HEK293 (cell line): ENCODE data around the gene PLCB1.

Experiments used
- CTCF ChIA-PET: fragments of 350-600 bp; formaldehyde crosslinking; extraction: SDS; loops from one replicate; lab custom pipeline; 2021; ENCODE audit warnings: antibody characterized with exemption; lab: Yijun Ruan, JAX
- POLR2A ChIA-PET: fragments of 300-600 bp; formaldehyde crosslinking; extraction: SDS; loops from one replicate; lab custom pipeline; 2020; ENCODE audit warnings: antibody characterized with exemption, inconsistent platforms; lab: Yijun Ruan, JAX
- H3K27ac ChIP-seq: fragments of 200-500 bp; sonication (Bioruptor generic); 2 replicates; pipeline ENCODE4 v1.5.1; 2014; ENCODE audit warnings: low read depth, low read length, control low read depth, inconsistent platforms; ENCODE audit errors: extremely low read depth
- H3K36me3 ChIP-seq, 2 experiments: fragments of 200-500 bp in 1 of 2; sonication (Bioruptor generic) in 1 of 2; 1 replicate in 1 of 2; 2 replicates in 1 of 2; pipeline ENCODE4 v1.5.1; 2014 to 2017; ENCODE audit warnings: inconsistent platforms in 2 of 2, low read length in 2 of 2; ENCODE audit not compliant: control insufficient read depth in 2 of 2, insufficient read depth in 1 of 2
- H3K4me1 ChIP-seq: fragments of 200-500 bp; sonication (Bioruptor generic); 2 replicates; pipeline ENCODE4 v1.5.1; 2014; ENCODE audit warnings: mild to moderate bottlenecking, low read length, inconsistent platforms; ENCODE audit not compliant: control insufficient read depth, insufficient read depth
- H3K4me3 ChIP-seq: 2 replicates; pipeline ENCODE4 v1.5.1; 2011; ENCODE audit warnings: low read depth, mild to moderate bottlenecking, control low read depth, low read length, moderate library complexity
- H3K9me3 ChIP-seq: fragments of 200-500 bp; sonication (Bioruptor generic); 2 replicates; pipeline ENCODE4 v1.5.1; 2014; ENCODE audit warnings: low read depth, low read length, inconsistent platforms; ENCODE audit not compliant: control insufficient read depth, insufficient read depth
- GLI2 ChIP-seq: fragments of 450-650 bp; formaldehyde crosslinking; IDR thresholded peaks from 2 replicates; pipeline ENCODE4; 2017; ENCODE audit warnings: missing biosample characterization, missing genetic modification characterization, low read depth, borderline replicate concordance
- GLIS2 ChIP-seq: fragments of 450-650 bp; formaldehyde crosslinking; IDR thresholded peaks from 2 replicates; pipeline ENCODE4 v1.5.1; 2016; ENCODE audit warnings: missing biosample characterization, missing genetic modification characterization
- HOXD13 ChIP-seq: sonication (generic); formaldehyde crosslinking; IDR thresholded peaks from 2 replicates; pipeline ENCODE4 v1.8.0; 2022; ENCODE audit warnings: missing genetic modification reagents, borderline replicate concordance
- KLF10 ChIP-seq: fragments of 450-650 bp; IDR thresholded peaks from 2 replicates; pipeline ENCODE4 v1.5.1; 2018; ENCODE audit warnings: missing biosample characterization, mild to moderate bottlenecking, missing genetic modification characterization
- SP3 ChIP-seq: fragments of 450-650 bp; formaldehyde crosslinking; IDR thresholded peaks from 2 replicates; pipeline ENCODE4 v1.5.1; 2016; ENCODE audit warnings: missing biosample characterization, missing genetic modification characterization
- TRIM28 ChIP-seq: IDR thresholded peaks from 2 replicates; pipeline ENCODE4 v1.6.1; 2011; ENCODE audit warnings: low read length, control low read depth, borderline replicate concordance
- WT1 ChIP-seq: fragments of 450-650 bp; formaldehyde crosslinking; IDR thresholded peaks from 2 replicates; pipeline ENCODE4 v1.5.1; 2016; ENCODE audit warnings: missing biosample characterization, missing genetic modification characterization
- ZBTB17 ChIP-seq: fragments of 450-650 bp; formaldehyde crosslinking; IDR thresholded peaks from 2 replicates; pipeline ENCODE4 v1.5.1; 2016; ENCODE audit warnings: missing biosample characterization, missing genetic modification characterization
- ZNF132 ChIP-seq: fragments of 450-650 bp; formaldehyde crosslinking; IDR thresholded peaks from 2 replicates; pipeline ENCODE4 v1.5.1; 2017; ENCODE audit warnings: missing biosample characterization, missing genetic modification characterization, borderline replicate concordance
- ZNF169 ChIP-seq: fragments of 450-650 bp; formaldehyde crosslinking; IDR thresholded peaks from 2 replicates; pipeline ENCODE4 v1.5.1; 2016; ENCODE audit warnings: missing biosample characterization, missing genetic modification characterization
- ZNF211 ChIP-seq: fragments of 450-650 bp; formaldehyde crosslinking; IDR thresholded peaks from 2 replicates; pipeline ENCODE4 v1.5.1; 2016; ENCODE audit warnings: low read depth, missing biosample characterization, missing genetic modification characterization
- ZNF248 ChIP-seq: fragments of 450-650 bp; formaldehyde crosslinking; IDR thresholded peaks from 2 replicates; pipeline ENCODE4 v1.5.1; 2017; ENCODE audit warnings: missing biosample characterization, missing genetic modification characterization
- ZNF341 ChIP-seq: fragments of 450-650 bp; formaldehyde crosslinking; IDR thresholded peaks from 2 replicates; pipeline ENCODE4; 2016; ENCODE audit warnings: low read depth, missing biosample characterization, missing genetic modification characterization
- ZNF433 ChIP-seq: fragments of 450-650 bp; formaldehyde crosslinking; IDR thresholded peaks from 2 replicates; pipeline ENCODE4 v1.5.1; 2016; ENCODE audit warnings: missing biosample characterization, missing genetic modification characterization, low read depth
- ZNF621 ChIP-seq: fragments of 450-650 bp; formaldehyde crosslinking; IDR thresholded peaks from 2 replicates; pipeline ENCODE4 v1.5.1; 2017; ENCODE audit warnings: missing biosample characterization, missing genetic modification characterization
- ZNF626 ChIP-seq: fragments of 450-650 bp; sonication (Bioruptor Pico); formaldehyde crosslinking; IDR thresholded peaks from 2 replicates; pipeline ENCODE4 v1.5.1; 2018; ENCODE audit warnings: missing biosample characterization, missing genetic modification characterization, inconsistent platforms
- ZNF747 ChIP-seq: fragments of 450-650 bp; formaldehyde crosslinking; IDR thresholded peaks from 2 replicates; pipeline ENCODE4 v1.5.1; 2016; ENCODE audit warnings: missing biosample characterization, missing genetic modification characterization
- ZNF777 ChIP-seq: fragments of 450-650 bp; formaldehyde crosslinking; IDR thresholded peaks from 2 replicates; pipeline ENCODE4 v1.5.1; 2017; ENCODE audit warnings: missing biosample characterization, missing genetic modification characterization, borderline replicate concordance
- ZNF791 ChIP-seq: fragments of 450-650 bp; formaldehyde crosslinking; IDR thresholded peaks from 2 replicates; pipeline ENCODE4 v1.5.1; 2016; ENCODE audit warnings: missing biosample characterization, missing genetic modification characterization
- TF ChIP-seq, protein P1 (sequence below): fragments of 450-650 bp; formaldehyde crosslinking; IDR thresholded peaks from 2 replicates; pipeline ENCODE4 v1.5.1; 2016; ENCODE audit warnings: missing biosample characterization, missing genetic modification characterization
- TF ChIP-seq, protein P2 (sequence below): fragments of 450-650 bp; formaldehyde crosslinking; optimal IDR thresholded peaks from 2 replicates; pipeline ENCODE3; 2016; ENCODE audit warnings: missing biosample characterization, mild to moderate bottlenecking, missing genetic modification characterization
- TF ChIP-seq, protein P3 (sequence below): fragments of 450-650 bp; formaldehyde crosslinking; IDR thresholded peaks from 2 replicates; pipeline ENCODE4 v1.5.1; 2016; ENCODE audit warnings: missing biosample characterization, missing genetic modification characterization
- TF ChIP-seq, protein P4 (sequence below): fragments of 450-650 bp; formaldehyde crosslinking; IDR thresholded peaks from 2 replicates; pipeline ENCODE4 v1.5.1; 2016; ENCODE audit warnings: missing biosample characterization, missing genetic modification characterization
- TF ChIP-seq, protein P5 (sequence below): fragments of 450-650 bp; formaldehyde crosslinking; IDR thresholded peaks from 2 replicates; pipeline ENCODE4 v1.5.1; 2016; ENCODE audit warnings: missing biosample characterization, missing genetic modification characterization
- TF ChIP-seq, protein P6 (sequence below): fragments of 450-650 bp; formaldehyde crosslinking; IDR thresholded peaks from 2 replicates; pipeline ENCODE4 v1.5.1; 2016; ENCODE audit warnings: missing biosample characterization, missing genetic modification characterization

PLCB1 gene

DNA sequence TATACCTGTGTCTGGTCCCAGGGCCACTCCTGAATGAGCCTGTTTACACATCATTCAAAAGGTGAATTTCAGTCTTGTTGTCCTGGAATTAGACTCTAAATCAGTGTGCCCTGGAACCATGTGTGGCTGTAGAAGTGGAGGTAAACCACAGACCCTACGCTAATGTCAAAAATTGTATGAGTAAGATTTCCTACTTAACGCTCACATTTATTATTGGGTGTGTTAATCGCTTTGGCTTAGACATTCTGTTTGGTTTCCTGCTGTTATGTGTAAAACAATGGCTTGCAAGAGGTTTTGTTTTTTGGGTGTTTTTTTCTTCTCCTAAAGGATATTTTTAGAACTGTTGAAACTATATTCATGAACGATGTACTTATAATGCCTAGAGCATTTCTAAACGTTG, 19.3 kb downstream of the PLCB1 start (continued):
- TF ChIP-seq, protein P1, sequence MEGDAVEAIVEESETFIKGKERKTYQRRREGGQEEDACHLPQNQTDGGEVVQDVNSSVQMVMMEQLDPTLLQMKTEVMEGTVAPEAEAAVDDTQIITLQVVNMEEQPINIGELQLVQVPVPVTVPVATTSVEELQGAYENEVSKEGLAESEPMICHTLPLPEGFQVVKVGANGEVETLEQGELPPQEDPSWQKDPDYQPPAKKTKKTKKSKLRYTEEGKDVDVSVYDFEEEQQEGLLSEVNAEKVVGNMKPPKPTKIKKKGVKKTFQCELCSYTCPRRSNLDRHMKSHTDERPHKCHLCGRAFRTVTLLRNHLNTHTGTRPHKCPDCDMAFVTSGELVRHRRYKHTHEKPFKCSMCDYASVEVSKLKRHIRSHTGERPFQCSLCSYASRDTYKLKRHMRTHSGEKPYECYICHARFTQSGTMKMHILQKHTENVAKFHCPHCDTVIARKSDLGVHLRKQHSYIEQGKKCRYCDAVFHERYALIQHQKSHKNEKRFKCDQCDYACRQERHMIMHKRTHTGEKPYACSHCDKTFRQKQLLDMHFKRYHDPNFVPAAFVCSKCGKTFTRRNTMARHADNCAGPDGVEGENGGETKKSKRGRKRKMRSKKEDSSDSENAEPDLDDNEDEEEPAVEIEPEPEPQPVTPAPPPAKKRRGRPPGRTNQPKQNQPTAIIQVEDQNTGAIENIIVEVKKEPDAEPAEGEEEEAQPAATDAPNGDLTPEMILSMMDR: no peak
- no peak for TF ChIP-seq SP3 (tag by site-specific recombination)
- no peak for TF ChIP-seq ZNF433
- TF ChIP-seq ZNF747: no peak
- TF ChIP-seq ZNF791 (tag by site-specific recombination): no peak
- TF ChIP-seq TRIM28: no peak
- TF ChIP-seq ZBTB17 (tag by site-specific recombination): no peak
- no peak for TF ChIP-seq ZNF211 (tag by site-specific recombination)
- TF ChIP-seq, protein P2, sequence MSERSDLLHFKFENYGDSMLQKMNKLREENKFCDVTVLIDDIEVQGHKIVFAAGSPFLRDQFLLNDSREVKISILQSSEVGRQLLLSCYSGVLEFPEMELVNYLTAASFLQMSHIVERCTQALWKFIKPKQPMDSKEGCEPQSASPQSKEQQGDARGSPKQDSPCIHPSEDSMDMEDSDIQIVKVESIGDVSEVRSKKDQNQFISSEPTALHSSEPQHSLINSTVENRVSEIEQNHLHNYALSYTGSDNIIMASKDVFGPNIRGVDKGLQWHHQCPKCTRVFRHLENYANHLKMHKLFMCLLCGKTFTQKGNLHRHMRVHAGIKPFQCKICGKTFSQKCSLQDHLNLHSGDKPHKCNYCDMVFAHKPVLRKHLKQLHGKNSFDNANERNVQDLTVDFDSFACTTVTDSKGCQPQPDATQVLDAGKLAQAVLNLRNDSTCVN (tag by site-specific recombination): no peak
- TF ChIP-seq, protein P3, sequence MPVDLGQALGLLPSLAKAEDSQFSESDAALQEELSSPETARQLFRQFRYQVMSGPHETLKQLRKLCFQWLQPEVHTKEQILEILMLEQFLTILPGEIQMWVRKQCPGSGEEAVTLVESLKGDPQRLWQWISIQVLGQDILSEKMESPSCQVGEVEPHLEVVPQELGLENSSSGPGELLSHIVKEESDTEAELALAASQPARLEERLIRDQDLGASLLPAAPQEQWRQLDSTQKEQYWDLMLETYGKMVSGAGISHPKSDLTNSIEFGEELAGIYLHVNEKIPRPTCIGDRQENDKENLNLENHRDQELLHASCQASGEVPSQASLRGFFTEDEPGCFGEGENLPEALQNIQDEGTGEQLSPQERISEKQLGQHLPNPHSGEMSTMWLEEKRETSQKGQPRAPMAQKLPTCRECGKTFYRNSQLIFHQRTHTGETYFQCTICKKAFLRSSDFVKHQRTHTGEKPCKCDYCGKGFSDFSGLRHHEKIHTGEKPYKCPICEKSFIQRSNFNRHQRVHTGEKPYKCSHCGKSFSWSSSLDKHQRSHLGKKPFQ: no peak
- no peak for TF ChIP-seq GLIS2 (tag by site-specific recombination)
- no peak for TF ChIP-seq HOXD13 (CRISPR knock-in tag)

DNA sequence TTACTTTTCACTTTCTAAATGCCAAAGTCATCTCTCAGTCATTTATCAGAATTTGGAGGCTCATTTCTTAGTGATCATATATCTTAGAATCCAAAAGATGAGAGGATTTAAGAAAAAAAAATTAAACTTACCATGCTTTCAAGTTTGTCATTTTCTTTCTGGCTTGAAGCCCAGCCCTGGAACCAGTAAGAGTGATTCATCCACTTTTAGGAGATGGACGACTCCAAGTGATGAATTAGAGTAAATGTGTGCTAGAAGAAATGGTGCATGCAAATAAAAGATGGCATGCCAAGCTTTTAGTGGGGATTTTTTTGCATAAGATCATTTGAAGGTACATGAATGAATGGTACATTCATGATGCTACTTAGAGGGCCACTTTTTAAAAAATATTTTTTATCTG, 20.1 kb downstream of the PLCB1 start:
- no peaks in the 10 kb centered on the region for H3K9me3 ChIP-seq
- no peak overlapping the region for H3K27ac ChIP-seq
- no peak for TF ChIP-seq ZNF248
- TF ChIP-seq ZNF169 (tag by site-specific recombination): no peak
- TF ChIP-seq, protein P4, sequence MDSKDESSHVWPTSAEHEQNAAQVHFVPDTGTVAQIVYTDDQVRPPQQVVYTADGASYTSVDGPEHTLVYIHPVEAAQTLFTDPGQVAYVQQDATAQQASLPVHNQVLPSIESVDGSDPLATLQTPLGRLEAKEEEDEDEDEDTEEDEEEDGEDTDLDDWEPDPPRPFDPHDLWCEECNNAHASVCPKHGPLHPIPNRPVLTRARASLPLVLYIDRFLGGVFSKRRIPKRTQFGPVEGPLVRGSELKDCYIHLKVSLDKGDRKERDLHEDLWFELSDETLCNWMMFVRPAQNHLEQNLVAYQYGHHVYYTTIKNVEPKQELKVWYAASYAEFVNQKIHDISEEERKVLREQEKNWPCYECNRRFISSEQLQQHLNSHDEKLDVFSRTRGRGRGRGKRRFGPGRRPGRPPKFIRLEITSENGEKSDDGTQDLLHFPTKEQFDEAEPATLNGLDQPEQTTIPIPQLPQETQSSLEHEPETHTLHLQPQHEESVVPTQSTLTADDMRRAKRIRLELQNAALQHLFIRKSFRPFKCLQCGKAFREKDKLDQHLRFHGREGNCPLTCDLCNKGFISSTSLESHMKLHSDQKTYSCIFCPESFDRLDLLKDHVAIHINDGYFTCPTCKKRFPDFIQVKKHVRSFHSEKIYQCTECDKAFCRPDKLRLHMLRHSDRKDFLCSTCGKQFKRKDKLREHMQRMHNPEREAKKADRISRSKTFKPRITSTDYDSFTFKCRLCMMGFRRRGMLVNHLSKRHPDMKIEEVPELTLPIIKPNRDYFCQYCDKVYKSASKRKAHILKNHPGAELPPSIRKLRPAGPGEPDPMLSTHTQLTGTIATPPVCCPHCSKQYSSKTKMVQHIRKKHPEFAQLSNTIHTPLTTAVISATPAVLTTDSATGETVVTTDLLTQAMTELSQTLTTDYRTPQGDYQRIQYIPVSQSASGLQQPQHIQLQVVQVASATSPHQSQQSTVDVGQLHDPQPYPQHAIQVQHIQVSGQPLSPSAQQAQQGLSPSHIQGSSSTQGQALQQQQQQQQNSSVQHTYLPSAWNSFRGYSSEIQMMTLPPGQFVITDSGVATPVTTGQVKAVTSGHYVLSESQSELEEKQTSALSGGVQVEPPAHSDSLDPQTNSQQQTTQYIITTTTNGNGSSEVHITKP (tag by site-specific recombination): peak; percentile 56
- ChIA-PET CTCF (interaction anchor here (1.2 kb wide), 1 partner anchor 20 kb away, joined by 3 read pairs; the partner anchor contains the start of gene PLCB1), POLR2A (no interaction called here)
- H3K36me3 ChIP-seq: no peaks in the 10 kb centered on the region
- H3K4me3 ChIP-seq: no peak overlapping the region
- peaks cover 27% of the 10 kb centered on the region for H3K4me1 ChIP-seq

DNA sequence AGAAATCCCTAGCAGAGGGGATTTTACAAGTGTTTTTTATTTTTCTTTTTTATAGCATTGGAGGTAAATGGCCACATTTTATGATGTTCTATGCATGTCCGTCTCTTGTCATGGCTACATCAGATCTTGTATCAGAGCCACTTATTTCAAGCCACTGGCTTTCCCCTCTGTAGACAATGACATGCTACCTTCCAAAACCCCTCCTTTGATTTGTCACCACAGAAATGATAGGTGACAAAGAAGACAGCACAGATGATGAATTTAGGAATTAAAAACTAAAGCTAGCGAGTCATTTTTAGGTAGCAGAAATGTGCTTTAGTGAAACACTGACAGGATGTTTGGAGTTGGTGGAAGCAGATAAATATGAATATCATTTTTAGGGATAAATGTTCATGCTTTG, 20.8 kb downstream of the PLCB1 start:
- Histone ChIP-seq H3K9me3 (no peaks in the 10 kb centered on the region), H3K4me1 (peaks cover 27% of the 10 kb centered on the region), H3K4me3 (no peak overlapping the region), H3K36me3 (no peaks in the 10 kb centered on the region), H3K27ac (no peak overlapping the region)
- POLR2A ChIA-PET: no interaction called here
- CTCF ChIA-PET: no interaction called here
- no peak for TF ChIP-seq ZNF626 (tag by site-specific recombination)
- no peak for TF ChIP-seq ZNF132
- no peak for TF ChIP-seq ZNF341 (tag by site-specific recombination)
- no peak for TF ChIP-seq ZNF621 (tag by site-specific recombination)
- TF ChIP-seq, protein P5, sequence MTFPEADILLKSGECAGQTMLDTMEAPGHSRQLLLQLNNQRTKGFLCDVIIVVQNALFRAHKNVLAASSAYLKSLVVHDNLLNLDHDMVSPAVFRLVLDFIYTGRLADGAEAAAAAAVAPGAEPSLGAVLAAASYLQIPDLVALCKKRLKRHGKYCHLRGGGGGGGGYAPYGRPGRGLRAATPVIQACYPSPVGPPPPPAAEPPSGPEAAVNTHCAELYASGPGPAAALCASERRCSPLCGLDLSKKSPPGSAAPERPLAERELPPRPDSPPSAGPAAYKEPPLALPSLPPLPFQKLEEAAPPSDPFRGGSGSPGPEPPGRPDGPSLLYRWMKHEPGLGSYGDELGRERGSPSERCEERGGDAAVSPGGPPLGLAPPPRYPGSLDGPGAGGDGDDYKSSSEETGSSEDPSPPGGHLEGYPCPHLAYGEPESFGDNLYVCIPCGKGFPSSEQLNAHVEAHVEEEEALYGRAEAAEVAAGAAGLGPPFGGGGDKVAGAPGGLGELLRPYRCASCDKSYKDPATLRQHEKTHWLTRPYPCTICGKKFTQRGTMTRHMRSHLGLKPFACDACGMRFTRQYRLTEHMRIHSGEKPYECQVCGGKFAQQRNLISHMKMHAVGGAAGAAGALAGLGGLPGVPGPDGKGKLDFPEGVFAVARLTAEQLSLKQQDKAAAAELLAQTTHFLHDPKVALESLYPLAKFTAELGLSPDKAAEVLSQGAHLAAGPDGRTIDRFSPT: no peak
- TF ChIP-seq ZNF777 (tag by site-specific recombination): no peak
- no peak for TF ChIP-seq WT1 (tag by site-specific recombination)
- TF ChIP-seq, protein P6, sequence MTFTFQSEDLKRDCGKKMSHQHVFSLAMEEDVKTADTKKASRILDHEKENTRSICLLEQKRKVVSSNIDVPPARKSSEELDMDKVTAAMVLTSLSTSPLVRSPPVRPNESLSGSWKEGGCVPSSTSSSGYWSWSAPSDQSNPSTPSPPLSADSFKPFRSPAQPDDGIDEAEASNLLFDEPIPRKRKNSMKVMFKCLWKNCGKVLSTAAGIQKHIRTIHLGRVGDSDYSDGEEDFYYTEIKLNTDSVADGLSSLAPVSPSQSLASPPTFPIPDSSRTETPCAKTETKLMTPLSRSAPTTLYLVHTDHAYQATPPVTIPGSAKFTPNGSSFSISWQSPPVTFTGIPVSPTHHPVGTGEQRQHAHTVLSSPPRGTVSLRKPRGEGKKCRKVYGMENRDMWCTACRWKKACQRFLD (tag by site-specific recombination): no peak
- no peak for TF ChIP-seq KLF10 (tag by site-specific recombination)
- no peak for TF ChIP-seq GLI2 (tag by site-specific recombination)
